ENCODE measurements around the gene RANBP10. TPM values are rescaled to one million over a fixed set of nuclear protein-coding genes. Genes with fewer than 3 reads are reported as not detected.
"Not testable (repeated sequence)": the region's sequence is repeated elsewhere in the genome, so short reads cannot be mapped to it uniquely, and the experiment has no call there.

RANBP10 gene
- polyA plus RNA-seq, 3 donors from 2014 or later, result 2.6 to 12.4 (median 7.9) TPM

- Mint-ChIP-seq H3K4me1 (peaks cover 15 to 16% of the 10 kb centered on the region in 2 donors), H3K4me3 (no peak overlapping the region), H3K36me3 (peaks cover 0 to 4% (median 4%) of the 10 kb centered on the region in 3 donors), H3K27ac (peak overlapping the region in 1 of 6 donors; percentile 43), H3K9me3 (no peaks in the 10 kb centered on the region), H3K27me3 (ENCODE audit: low read depth in 3 of 3) (peaks cover 0 to 5% (median 0%) of the 10 kb centered on the region in 3 donors)
- no peak for DNase-seq
Measured at GRCh38 chr16:67763066-67763465, 43.3 kb downstream of the RANBP10 start.

GRCh38 chr16:67762385-67762784, 44.0 kb downstream of the RANBP10 start:
- Mint-ChIP-seq H3K4me1 (peaks cover 15 to 16% of the 10 kb centered on the region in 2 donors), H3K27me3 (ENCODE audit: low read depth in 3 of 3) (peaks cover 0 to 5% (median 0%) of the 10 kb centered on the region in 3 donors), H3K9me3 (no peaks in the 10 kb centered on the region), H3K4me3 (no peak overlapping the region), H3K27ac (no peak overlapping the region), H3K36me3 (peaks cover 0 to 4% (median 4%) of the 10 kb centered on the region in 3 donors)
- DNase-seq, result no peak

DNA sequence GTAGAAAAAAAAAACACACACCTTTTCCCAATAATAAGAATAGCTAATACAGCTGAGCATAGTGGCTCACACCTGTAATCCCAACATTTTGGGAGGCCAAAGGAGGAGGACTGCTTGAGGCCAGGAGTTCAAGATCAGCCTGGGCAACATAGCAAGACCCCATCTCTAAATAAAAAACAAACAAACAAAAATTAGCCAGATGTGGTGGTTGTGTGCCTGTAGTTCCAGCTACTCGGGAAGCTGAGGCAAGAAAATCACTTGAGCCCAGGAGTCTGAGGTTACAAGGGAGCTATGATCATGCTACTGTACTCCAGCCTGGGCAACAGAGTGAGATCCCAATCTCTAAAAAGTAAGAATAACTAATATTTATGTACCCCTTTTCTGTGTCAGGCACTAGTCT, 44.4 kb downstream of the RANBP10 start:
- Mint-ChIP-seq H3K4me3 (no peak overlapping the region), H3K27ac (peak overlapping the region in 1 of 6 donors; percentile 45), H3K9me3 (no peaks in the 10 kb centered on the region), H3K36me3 (peaks cover 0 to 4% (median 4%) of the 10 kb centered on the region in 3 donors), H3K27me3 (ENCODE audit: low read depth in 3 of 3) (peaks cover 0 to 5% (median 0%) of the 10 kb centered on the region in 3 donors), H3K4me1 (peaks cover 15 to 16% of the 10 kb centered on the region in 2 donors)
- DNase-seq, result no peak

DNA sequence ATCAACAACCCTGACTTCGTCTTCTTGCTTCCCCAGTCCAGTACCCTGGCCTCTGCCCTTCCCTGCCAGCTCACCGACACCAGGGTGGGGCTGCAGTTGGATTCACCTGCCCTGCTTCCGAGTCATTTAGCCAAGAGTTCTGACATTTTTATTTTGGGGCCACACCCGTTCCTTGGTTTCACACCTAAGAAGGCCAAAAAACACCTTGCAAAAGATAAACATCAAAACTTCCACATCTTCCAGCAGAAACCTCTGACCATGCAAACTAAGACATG, 45.5 kb downstream of the RANBP10 start:
- Mint-ChIP-seq H3K27ac (peak overlapping the region in 5 of 6 donors; percentile 21 to 76 (median 62)), H3K4me1 (peaks cover 15 to 16% of the 10 kb centered on the region in 2 donors), H3K9me3 (no peaks in the 10 kb centered on the region), H3K27me3 (ENCODE audit: low read depth in 3 of 3) (peaks cover 0 to 5% (median 0%) of the 10 kb centered on the region in 3 donors), H3K4me3 (no peak overlapping the region), H3K36me3 (peaks cover 0 to 4% (median under 1%) of the 10 kb centered on the region in 3 donors)
- DNase-seq, result no peak

- peaks cover 15 to 16% of the 10 kb centered on the region in 2 donors for H3K4me1 Mint-ChIP-seq
Measured at GRCh38 chr16:67760206-67760955, 46.0 kb downstream of the RANBP10 start.

DNA sequence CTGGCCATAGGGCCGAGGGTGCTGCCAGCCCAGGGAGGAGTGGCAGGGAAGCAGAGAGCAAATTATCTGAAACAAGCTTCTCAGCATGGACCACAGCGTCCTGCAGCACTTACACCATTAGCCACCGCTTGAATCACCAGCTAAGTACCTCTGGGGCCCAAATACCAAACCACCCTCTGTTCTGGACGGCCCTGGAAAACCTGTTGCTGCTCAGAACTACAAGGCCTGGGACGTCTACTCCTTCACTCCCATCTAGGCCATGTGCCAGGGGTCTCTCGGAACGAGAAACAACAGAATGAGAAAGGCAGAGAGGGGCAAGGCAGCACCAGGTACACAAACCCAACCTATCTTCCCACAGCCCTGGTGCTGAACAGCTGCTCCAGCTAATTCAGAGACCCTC, 47.4 kb downstream of the RANBP10 start:
- H3K27me3 Mint-ChIP-seq (ENCODE audit: low read depth in 3 of 3), result peaks cover 0 to 5% (median 0%) of the 10 kb centered on the region in 3 donors

More at GRCh38 chr16:67760206-67760955, 46.0 kb downstream of the RANBP10 start:
- peaks cover 0 to 4% (median 0%) of the 10 kb centered on the region in 3 donors for H3K36me3 Mint-ChIP-seq
- peaks cover 0 to 5% (median 0%) of the 10 kb centered on the region in 3 donors for H3K27me3 Mint-ChIP-seq (ENCODE audit: low read depth in 3 of 3)
- H3K4me3 Mint-ChIP-seq, result no peak overlapping the region
- no peaks in the 10 kb centered on the region for H3K9me3 Mint-ChIP-seq
- peak overlapping the region in 4 of 6 donors; percentile 33 to 66 (median 53) for H3K27ac Mint-ChIP-seq
- DNase-seq, result no peak

GRCh38 chr16:67758006-67758405, 48.4 kb downstream of the RANBP10 start:
- H3K27me3 Mint-ChIP-seq (ENCODE audit: low read depth in 3 of 3), result peaks cover 0 to 5% (median 2%) of the 10 kb centered on the region in 3 donors
- no peaks in the 10 kb centered on the region for H3K9me3 Mint-ChIP-seq
- H3K27ac Mint-ChIP-seq, result no peak overlapping the region
- no peak for DNase-seq
- peaks cover 15 to 16% of the 10 kb centered on the region in 2 donors for H3K4me1 Mint-ChIP-seq
- no peak overlapping the region for H3K4me3 Mint-ChIP-seq
- H3K36me3 Mint-ChIP-seq, result peaks cover 0 to 4% (median 0%) of the 10 kb centered on the region in 3 donors

More for the DNA sequence above, 47.4 kb downstream of the RANBP10 start:
- peaks cover 0 to 4% (median 0%) of the 10 kb centered on the region in 3 donors for H3K36me3 Mint-ChIP-seq
- no peak for DNase-seq
- no peak overlapping the region for H3K27ac Mint-ChIP-seq
- no peak overlapping the region for H3K4me3 Mint-ChIP-seq
- H3K4me1 Mint-ChIP-seq, result peaks cover 15 to 16% of the 10 kb centered on the region in 2 donors
- no peaks in the 10 kb centered on the region for H3K9me3 Mint-ChIP-seq

GRCh38 chr16:67752641-67753040, 53.7 kb downstream of the RANBP10 start:
- Mint-ChIP-seq H3K4me3 (no peak overlapping the region), H3K27me3 (ENCODE audit: low read depth in 3 of 3) (peaks cover 0 to 2% (median 2%) of the 10 kb centered on the region in 3 donors), H3K36me3 (no peaks in the 10 kb centered on the region), H3K9me3 (no peaks in the 10 kb centered on the region), H3K4me1 (no peaks in the 10 kb centered on the region), H3K27ac (peak overlapping the region in 1 of 6 donors; percentile 28)
- DNase-seq, result no peak

DNA sequence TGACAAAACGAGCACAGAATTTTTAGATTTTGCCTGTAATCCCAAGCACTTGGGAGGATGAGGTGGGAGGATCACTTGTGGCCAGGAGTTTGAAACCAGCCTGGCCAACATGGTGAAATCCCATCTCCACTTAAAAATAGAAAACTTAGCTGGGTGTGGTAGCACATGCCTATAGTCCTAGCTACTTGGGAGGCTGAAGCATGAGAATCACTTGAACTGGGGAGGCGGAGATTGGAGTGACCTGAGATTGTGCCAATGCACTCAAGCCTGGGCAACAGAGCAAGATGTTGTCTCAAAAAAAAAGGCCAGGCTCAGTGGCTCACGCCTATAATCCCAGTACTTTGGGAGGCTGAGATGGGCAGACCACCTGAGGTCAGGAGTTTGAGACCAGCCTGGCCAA, 55.0 kb downstream of the RANBP10 start:
- H3K4me3 Mint-ChIP-seq; H3K36me3 Mint-ChIP-seq; DNase-seq; H3K27ac Mint-ChIP-seq; H3K9me3 Mint-ChIP-seq; H3K4me1 Mint-ChIP-seq; H3K27me3 Mint-ChIP-seq (ENCODE audit: low read depth in 3 of 3): not testable (repeated sequence)

GRCh38 chr16:67750466-67750865, 55.9 kb downstream of the RANBP10 start:
- peaks cover 0 to 3% (median 2%) of the 10 kb centered on the region in 3 donors for H3K27me3 Mint-ChIP-seq (ENCODE audit: low read depth in 3 of 3)
- H3K36me3 Mint-ChIP-seq, result no peaks in the 10 kb centered on the region

GRCh38 chr16:67749436-67750078, 56.8 kb downstream of the RANBP10 start:
- Mint-ChIP-seq H3K27me3 (ENCODE audit: low read depth in 3 of 3) (peaks cover 0 to 3% (median 2%) of the 10 kb centered on the region in 3 donors), H3K27ac (no peak overlapping the region), H3K4me1 (no peaks in the 10 kb centered on the region), H3K4me3 (no peak overlapping the region), H3K9me3 (no peaks in the 10 kb centered on the region), H3K36me3 (peaks cover 0 to under 1% (median 0%) of the 10 kb centered on the region in 3 donors)
- no peak for DNase-seq

More at GRCh38 chr16:67750466-67750865, 55.9 kb downstream of the RANBP10 start:
- peak overlapping the region in 4 of 6 donors; percentile 2 to 55 (median 12) for H3K27ac Mint-ChIP-seq
- H3K4me1 Mint-ChIP-seq, result no peaks in the 10 kb centered on the region
- DNase-seq, result no peak
- H3K9me3 Mint-ChIP-seq, result no peaks in the 10 kb centered on the region
- no peak overlapping the region for H3K4me3 Mint-ChIP-seq

GRCh38 chr16:67748834-67749233, 57.5 kb downstream of the RANBP10 start:
- H3K27ac Mint-ChIP-seq, result peak overlapping the region in 1 of 6 donors; percentile 18
- peaks cover 0 to 3% (median 2%) of the 10 kb centered on the region in 3 donors for H3K27me3 Mint-ChIP-seq (ENCODE audit: low read depth in 3 of 3)
- no peaks in the 10 kb centered on the region for H3K4me1 Mint-ChIP-seq
- H3K9me3 Mint-ChIP-seq, result no peaks in the 10 kb centered on the region
- no peak overlapping the region for H3K4me3 Mint-ChIP-seq
- DNase-seq, result no peak
- peaks cover 0 to 7% (median 1%) of the 10 kb centered on the region in 3 donors for H3K36me3 Mint-ChIP-seq

GRCh38 chr16:67746846-67747245, 59.5 kb downstream of the RANBP10 start:
- Mint-ChIP-seq H3K27me3 (ENCODE audit: low read depth in 3 of 3) (peaks cover 0 to 2% (median 2%) of the 10 kb centered on the region in 3 donors), H3K9me3 (no peaks in the 10 kb centered on the region), H3K27ac (no peak overlapping the region), H3K4me1 (no peaks in the 10 kb centered on the region), H3K36me3 (peaks cover 0 to 18% (median 7%) of the 10 kb centered on the region in 3 donors), H3K4me3 (no peak overlapping the region)
- no peak for DNase-seq

DNA sequence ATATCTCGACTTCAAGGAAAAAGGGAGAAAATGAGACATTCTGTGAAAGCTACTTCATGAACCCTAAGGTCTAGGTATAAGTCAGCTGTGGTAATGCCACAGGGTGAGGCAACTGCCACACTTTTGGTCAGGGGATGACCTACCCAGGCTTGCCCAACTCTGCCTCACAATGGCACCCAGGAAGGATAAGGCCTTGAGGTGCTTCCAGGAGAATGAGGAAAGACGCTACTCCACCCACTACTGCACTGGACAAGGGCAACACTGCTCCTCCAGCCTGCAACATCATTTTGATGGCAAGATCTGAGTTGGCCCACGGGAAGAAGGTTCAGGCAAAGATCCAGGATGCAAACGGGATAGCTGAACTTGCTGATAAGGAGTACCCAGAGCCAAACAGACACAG, 65.2 kb downstream of the RANBP10 start:
- Mint-ChIP-seq H3K4me3 (no peak overlapping the region), H3K9me3 (no peaks in the 10 kb centered on the region), H3K27ac (no peak overlapping the region), H3K36me3 (peaks cover 4 to 30% (median 15%) of the 10 kb centered on the region in 3 donors), H3K27me3 (ENCODE audit: low read depth in 3 of 3) (no peaks in the 10 kb centered on the region), H3K4me1 (peaks cover 0 to 2% of the 10 kb centered on the region in 2 donors)
- no peak for DNase-seq
